Stomach (tissue), 4 donors: Measurements from ENCODE around the gene GOLGA6L24.
"Not testable (repeated sequence)": the region's sequence is repeated elsewhere in the genome, so short reads cannot be mapped to it uniquely, and the experiment has no call there.

Experiments
- CTCF ChIP-seq, 7 experiments: fragments of 450-650 bp in 4 of 7; fragments of 200-600 bp in 3 of 7; sonication (generic) in 3 of 7; IDR thresholded peaks; one replicate each; pipeline ENCODE4 v1.5.1; 2016 to 2019; ENCODE audit warnings: antibody characterized with exemption in 7 of 7, control low read depth in 2 of 7, mild to moderate bottlenecking in 1 of 7
- POLR2A ChIP-seq, 4 donors: fragments of 450-650 bp; IDR thresholded peaks; one replicate each; pipeline ENCODE4 v1.6.1; 2016; ENCODE audit warnings: antibody characterized with exemption in 4 of 4, control low read depth in 2 of 4, mild to moderate bottlenecking in 1 of 4, moderate library complexity in 1 of 4
- POLR2AphosphoS5 ChIP-seq, 3 donors: sonication (generic); formaldehyde crosslinking; IDR thresholded peaks; one replicate each; pipeline ENCODE4 v1.6.1; 2016; ENCODE audit warnings: antibody characterized with exemption in 3 of 3

GRCh38 chr15:28318122-28318521 lies 39.8 kb downstream of the GOLGA6L24 start:
- TF ChIP-seq POLR2A, CTCF, POLR2AphosphoS5 (IDR thresholded peaks at IDR 0.05): not testable (repeated sequence)
